HEK293T (cell line): ENCODE measurements around the gene OS9.

Source experiments
- CTCF ChIA-PET: fragments of 350-600 bp; formaldehyde crosslinking; extraction: SDS; loops from one replicate; lab custom pipeline; 2021; ENCODE audit warnings: antibody characterized with exemption, inconsistent platforms; lab: Yijun Ruan, JAX
- POLR2A ChIA-PET: fragments of 350-600 bp; formaldehyde crosslinking; extraction: SDS; loops from one replicate; lab custom pipeline; 2020; ENCODE audit warnings: antibody characterized with exemption, inconsistent platforms; lab: Yijun Ruan, JAX
- DNase-seq: peaks from one replicate; pipeline ENCODE4 v3.0.0; 2012; ENCODE audit warnings: mixed read lengths; ENCODE audit errors: extremely low spot score
- ARNT ChIP-seq: fragments of 450-650 bp; IDR thresholded peaks from 2 replicates; pipeline ENCODE4 v1.6.1; 2017; ENCODE audit warnings: mild to moderate bottlenecking
- BHLHE40 ChIP-seq: fragments of 450-650 bp; IDR thresholded peaks from 2 replicates; pipeline ENCODE4 v1.6.1; 2016; ENCODE audit warnings: mild to moderate bottlenecking, moderate library complexity, borderline replicate concordance
- CTBP1 ChIP-seq: fragments of 450-650 bp; IDR thresholded peaks from 2 replicates; pipeline ENCODE4 v1.6.1; 2016; ENCODE audit warnings: borderline replicate concordance
- ELF4 ChIP-seq: fragments of 450-650 bp; IDR thresholded peaks from 2 replicates; pipeline ENCODE4 v1.6.1; 2017; ENCODE audit warnings: antibody characterized with exemption
- FOXA1 ChIP-seq: fragments of 450-650 bp; IDR thresholded peaks from 2 replicates; pipeline ENCODE4 v1.6.1; 2016; ENCODE audit warnings: mild to moderate bottlenecking
- FOXK2 ChIP-seq: fragments of 450-650 bp; IDR thresholded peaks from 2 replicates; pipeline ENCODE4 v1.6.1; 2016; ENCODE audit warnings: mild to moderate bottlenecking
- FOXM1 ChIP-seq: fragments of 450-650 bp; IDR thresholded peaks from 2 replicates; pipeline ENCODE4 v1.6.1; 2017; ENCODE audit warnings: mild to moderate bottlenecking, borderline replicate concordance
- HDGF ChIP-seq: fragments of 450-650 bp; IDR thresholded peaks from 2 replicates; pipeline ENCODE4 v1.6.1; 2017; ENCODE audit warnings: antibody characterized with exemption, borderline replicate concordance
- L3MBTL2 ChIP-seq: fragments of 450-650 bp; conservative IDR thresholded peaks from 2 replicates; pipeline ENCODE4 v1.6.1; 2016; ENCODE audit warnings: mild to moderate bottlenecking
- LEF1 ChIP-seq: fragments of 450-650 bp; IDR thresholded peaks from 2 replicates; pipeline ENCODE4 v1.6.1; 2017; ENCODE audit warnings: mild to moderate bottlenecking, borderline replicate concordance
- NFRKB ChIP-seq: fragments of 450-650 bp; IDR thresholded peaks from 2 replicates; pipeline ENCODE4 v1.6.1; 2016; ENCODE audit warnings: mild to moderate bottlenecking, moderate library complexity
- PKNOX1 ChIP-seq: fragments of 450-650 bp; IDR thresholded peaks from 2 replicates; pipeline ENCODE4 v1.6.1; 2016
- SP1 ChIP-seq: fragments of 450-650 bp; IDR thresholded peaks from 2 replicates; pipeline ENCODE4 v1.6.1; 2017
- SUZ12 ChIP-seq: fragments of 450-650 bp; IDR thresholded peaks from 2 replicates; pipeline ENCODE4 v1.6.1; 2016; ENCODE audit warnings: mild to moderate bottlenecking
- TARDBP ChIP-seq: fragments of 450-650 bp; IDR thresholded peaks from 2 replicates; pipeline ENCODE4 v1.6.1; 2016
- ZNF384 ChIP-seq: fragments of 450-650 bp; IDR thresholded peaks from 2 replicates; pipeline ENCODE4 v1.6.1; 2016

The OS9 gene

GRCh38 chr12:57717131-57717530 lies 23.2 kb downstream of the OS9 start:
- TF ChIP-seq CTBP1 (no peak), FOXK2 (no peak), BHLHE40 (no peak), FOXA1 (no peak), FOXM1 (no peak), ARNT (no peak), L3MBTL2 (no peak)
- DNase-seq = no peak
- ChIA-PET POLR2A (no interaction called here), CTCF (no interaction called here)

- DNase-seq = no peak
These were observed 24.1 kb downstream of the OS9 start for GRCh38 chr12:57717846-57718640.

GRCh38 chr12:57718641-57719528 lies 25.0 kb downstream of the OS9 start:
- POLR2A ChIA-PET = interaction anchor here (1.3 kb wide), 1 partner anchor 25 kb away, joined by 4 read pairs; the partner anchor contains the start of gene OS9

More at GRCh38 chr12:57717846-57718640, 24.1 kb downstream of the OS9 start:
- POLR2A ChIA-PET = interaction anchor here (0.5 kb wide), 1 partner anchor 8 kb away, joined by 3 read pairs; no protein-coding TSS in a partner anchor
- TF ChIP-seq SUZ12 (no peak), LEF1 (no peak), FOXA1 (no peak), FOXM1 (no peak), HDGF (no peak), FOXK2 (no peak), ZNF384 (no peak), PKNOX1 (no peak), ELF4 (no peak), L3MBTL2 (no peak), SP1 (no peak), TARDBP (no peak), CTBP1 (no peak), ARNT (no peak), BHLHE40 (no peak), NFRKB (no peak)
- CTCF ChIA-PET = no interaction called here

GRCh38 chr12:57719777-57720605 lies 26.1 kb downstream of the OS9 start:
- DNase-seq = no peak
- ChIA-PET POLR2A (interaction anchor here (1.2 to 1.3 kb wide), 2 partner anchors 15 to 26 kb away, joined by 4 read pairs; partner anchors contain the start of gene OS9), CTCF (no interaction called here)
- TF ChIP-seq L3MBTL2 (no peak), PKNOX1 (no peak), ARNT (no peak)

More at GRCh38 chr12:57718641-57719528, 25.0 kb downstream of the OS9 start:
- DNase-seq = no peak
- CTCF ChIA-PET = no interaction called here
- no peak for TF ChIP-seq ARNT
- TF ChIP-seq FOXA1 = no peak
- TF ChIP-seq ELF4 = no peak
- TF ChIP-seq SP1 = no peak
- no peak for TF ChIP-seq LEF1
- TF ChIP-seq BHLHE40 = no peak
- no peak for TF ChIP-seq HDGF
- no peak for TF ChIP-seq SUZ12
- no peak for TF ChIP-seq L3MBTL2
- no peak for TF ChIP-seq FOXK2
- TF ChIP-seq TARDBP = no peak
- no peak for TF ChIP-seq PKNOX1
- no peak for TF ChIP-seq CTBP1
- TF ChIP-seq NFRKB = no peak
- no peak for TF ChIP-seq ZNF384
